A673 (cell line): ENCODE measurements around the gene FARP1. TPM values are rescaled to one million over a fixed set of nuclear protein-coding genes. Genes with fewer than 3 reads are reported as not detected.
"Not testable (repeated sequence)": the region's sequence is repeated elsewhere in the genome, so short reads cannot be mapped to it uniquely, and the experiment has no call there.

Source experiments
- BruUV-seq: library from RNA; stranded (reverse); fragments of 400-500 nt; replicated peaks from 2 replicates; lab custom pipeline; 2021; lab: Mats Ljungman, UMichigan
- CTCF ChIA-PET: fragments of 300-600 bp; sonication (Branson Sonifier 250); formaldehyde crosslinking; loops from one replicate; lab custom pipeline; 2022; ENCODE audit warnings: antibody characterized with exemption; lab: Charles Lee
- POLR2A ChIA-PET: fragments of 300-600 bp; sonication (Branson Sonifier 250); formaldehyde crosslinking; loops from one replicate; lab custom pipeline; 2022; ENCODE audit warnings: antibody characterized with exemption; ENCODE audit not compliant: low non-redundant PET; lab: Charles Lee
- DNase-seq: peaks from one replicate; pipeline ENCODE4 v3.0.0-alpha.2; 2015; ENCODE audit warnings: low spot score
- H3K27ac ChIP-seq: fragments of 200-600 bp; sonication (generic); 2 replicates; pipeline ENCODE4 v1.5.1; 2016; ENCODE audit warnings: mixed run types, low read depth, mild to moderate bottlenecking, mixed read lengths, antibody characterized with exemption, low read length; ENCODE audit not compliant: poor library complexity, severe bottlenecking
- H3K27me3 ChIP-seq: fragments of 200-600 bp; sonication (generic); replicated peaks from 2 replicates; pipeline ENCODE4 v1.6.1; 2017; ENCODE audit warnings: mixed run types, low read depth, mild to moderate bottlenecking, mixed read lengths, antibody characterized with exemption, low read length; ENCODE audit not compliant: insufficient read depth, poor library complexity
- H3K36me3 ChIP-seq: fragments of 200-600 bp; sonication (generic); 2 replicates; pipeline ENCODE4 v1.6.1; 2016; ENCODE audit warnings: mixed run types, mild to moderate bottlenecking, mixed read lengths, antibody characterized with exemption, low read length; ENCODE audit not compliant: insufficient read depth, poor library complexity, severe bottlenecking
- H3K4me1 ChIP-seq: fragments of 200-600 bp; sonication (generic); 2 replicates; pipeline ENCODE4 v1.6.1; 2017; ENCODE audit warnings: mixed run types, mild to moderate bottlenecking, mixed read lengths, antibody characterized with exemption, low read length; ENCODE audit not compliant: insufficient read depth, poor library complexity, severe bottlenecking
- H3K4me3 ChIP-seq: fragments of 200-600 bp; sonication (generic); 2 replicates; pipeline ENCODE4 v1.5.1; 2016; ENCODE audit warnings: low read depth, mixed run types, mild to moderate bottlenecking, mixed read lengths, low read length; ENCODE audit not compliant: poor library complexity, severe bottlenecking
- H3K9me3 ChIP-seq: fragments of 200-600 bp; sonication (generic); 2 replicates; pipeline ENCODE4 v1.6.1; 2016; ENCODE audit warnings: mixed run types, low read depth, mild to moderate bottlenecking, mixed read lengths, antibody characterized with exemption, low read length; ENCODE audit not compliant: poor library complexity, severe bottlenecking
- CTCF ChIP-seq: fragments of 300-800, 200-600 bp; sonication (generic); conservative IDR thresholded peaks from 2 replicates; pipeline ENCODE4 v1.5.1; 2017; ENCODE audit warnings: low read depth, mild to moderate bottlenecking, antibody characterized with exemption, low read length, moderate library complexity, mixed read lengths
- EZH2 ChIP-seq: fragments of 200-600 bp; sonication (generic); IDR thresholded peaks from 2 replicates; pipeline ENCODE4 v1.6.1; 2017; ENCODE audit warnings: borderline replicate concordance, low read depth, mild to moderate bottlenecking, mixed read lengths, antibody characterized with exemption, low read length; ENCODE audit not compliant: poor library complexity, severe bottlenecking
- intact Hi-C: fragments of 100-400 bp; cut with micrococcal nuclease; formaldehyde crosslinking; loops from one replicate; pipeline ENCODE4 v1.10.0; 2022; ENCODE audit not compliant: unreplicated experiment
- total RNA-seq: library from RNA; stranded (reverse); gene quantifications from 2 replicates; pipeline ENCODE4 v1.2.3, GENCODE V29; 2021

The FARP1 gene
- total RNA-seq, 1 experiment from 2014 or later, result 177 TPM

- Histone ChIP-seq H3K9me3 (no peaks in the 10 kb centered on the region), H3K4me3 (no peak overlapping the region), H3K27me3 (no peaks in the 10 kb centered on the region), H3K27ac (no peak overlapping the region), H3K36me3 (peaks cover 22% of the 10 kb centered on the region), H3K4me1 (no peaks in the 10 kb centered on the region)
- CTCF ChIA-PET, result no interaction called here
- DNase-seq, result no peak
- POLR2A ChIA-PET, result no interaction called here
- TF ChIP-seq CTCF, result no peak
- no peak for TF ChIP-seq EZH2
- intact Hi-C loops, result no loop called here
- BruUV-seq, result no TSS peak
Observed at GRCh38 chr13:98410612-98411011, 267.7 kb downstream of the FARP1 start.

- ChIA-PET CTCF (no interaction called here), POLR2A (no interaction called here)
- peaks cover 24% of the 10 kb centered on the region for H3K36me3 ChIP-seq
Observed at GRCh38 chr13:98411013-98411412, 268.1 kb downstream of the FARP1 start.

GRCh38 chr13:98411617-98412265 lies 268.8 kb downstream of the FARP1 start:
- Histone ChIP-seq H3K27ac (no peak overlapping the region), H3K4me1 (no peaks in the 10 kb centered on the region), H3K36me3 (peaks cover 24% of the 10 kb centered on the region), H3K27me3 (no peaks in the 10 kb centered on the region), H3K4me3 (no peak overlapping the region), H3K9me3 (no peaks in the 10 kb centered on the region)
- TF ChIP-seq EZH2, result no peak
- no peak for TF ChIP-seq CTCF
- no TSS peak for BruUV-seq
- DNase-seq, result no peak
- ChIA-PET POLR2A (no interaction called here), CTCF (no interaction called here)
- intact Hi-C loops, result no loop called here

More at GRCh38 chr13:98411013-98411412, 268.1 kb downstream of the FARP1 start:
- H3K27me3 ChIP-seq, result no peaks in the 10 kb centered on the region
- no peak overlapping the region for H3K4me3 ChIP-seq
- H3K4me1 ChIP-seq, result no peaks in the 10 kb centered on the region
- TF ChIP-seq EZH2 (no peak), CTCF (no peak)
- H3K27ac ChIP-seq, result no peak overlapping the region
- intact Hi-C loops, result no loop called here
- BruUV-seq, result no TSS peak
- DNase-seq, result no peak
- no peaks in the 10 kb centered on the region for H3K9me3 ChIP-seq

GRCh38 chr13:98413278-98413677 lies 270.4 kb downstream of the FARP1 start:
- intact Hi-C loops, H3K27ac ChIP-seq, H3K4me3 ChIP-seq, H3K4me1 ChIP-seq, H3K9me3 ChIP-seq, BruUV-seq, DNase-seq, CTCF ChIA-PET, POLR2A ChIA-PET, H3K27me3 ChIP-seq: not testable (repeated sequence)
- peaks cover 24% of the 10 kb centered on the region for H3K36me3 ChIP-seq
